ENCODE measurements around the gene FTCD.

Gene FTCD

GRCh38 chr21:46161633-46162592, 6.5 kb upstream of the FTCD start:
- DNase-seq (ENCODE audit: extremely low read depth, low read depth), result no peak
- TF ChIP-seq CTCF (IDR thresholded peaks at IDR 0.05; ENCODE audit: low read depth, low read length), result no peak

- no peak for DNase-seq (ENCODE audit: extremely low read depth, low read depth)
- no peak for TF ChIP-seq CTCF (IDR thresholded peaks at IDR 0.05; ENCODE audit: low read depth, low read length)
These were observed 5.7 kb upstream of the FTCD start for GRCh38 chr21:46160907-46161632.

- DNase-seq (ENCODE audit: extremely low read depth, low read depth), result no peak
- TF ChIP-seq CTCF (IDR thresholded peaks at IDR 0.05; ENCODE audit: low read depth, low read length), result no peak
These were observed 5.2 kb upstream of the FTCD start for GRCh38 chr21:46160657-46160906.

- TF ChIP-seq CTCF (IDR thresholded peaks at IDR 0.05; ENCODE audit: low read depth, low read length), result no peak
- no peak for DNase-seq (ENCODE audit: extremely low read depth, low read depth)
These were observed 4.7 kb upstream of the FTCD start for GRCh38 chr21:46159841-46160656.

GRCh38 chr21:46159390-46159789, 4.0 kb upstream of the FTCD start:
- no peak for TF ChIP-seq CTCF (IDR thresholded peaks at IDR 0.05; ENCODE audit: low read depth, low read length)
- no peak for DNase-seq (ENCODE audit: extremely low read depth, low read depth)

GRCh38 chr21:46158666-46159300, 3.4 kb upstream of the FTCD start:
- no peak for TF ChIP-seq CTCF (IDR thresholded peaks at IDR 0.05; ENCODE audit: low read depth, low read length)
- no peak for DNase-seq (ENCODE audit: extremely low read depth, low read depth)

Measured in AG09319 (cell line).